ENCODE measurements around the gene TSPAN9.

The TSPAN9 gene

GRCh38 chr12:3257411-3257810, 180.2 kb downstream of the TSPAN9 start:
- DNase-seq, result no peak

DNA sequence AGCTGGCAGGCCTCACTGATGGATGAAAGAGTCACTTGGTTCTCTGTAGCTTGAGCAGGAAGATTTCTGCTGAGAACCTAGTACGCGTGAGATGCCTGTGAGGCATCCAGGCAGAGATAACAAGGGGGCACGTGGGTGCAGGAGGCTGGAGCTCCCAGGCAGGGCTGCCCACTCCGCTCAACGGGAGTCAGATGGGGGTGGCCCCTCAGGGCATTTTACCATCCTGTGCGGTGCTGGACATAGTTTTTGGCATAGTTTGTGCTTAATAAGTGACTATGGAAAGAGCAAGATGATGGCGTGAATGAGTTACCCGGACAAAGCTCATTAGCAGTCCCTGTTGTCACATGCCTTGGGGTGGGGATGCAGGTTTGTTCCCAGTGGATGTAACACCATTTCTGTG, 182.8 kb downstream of the TSPAN9 start:
- DNase-seq, result no peak

DNA sequence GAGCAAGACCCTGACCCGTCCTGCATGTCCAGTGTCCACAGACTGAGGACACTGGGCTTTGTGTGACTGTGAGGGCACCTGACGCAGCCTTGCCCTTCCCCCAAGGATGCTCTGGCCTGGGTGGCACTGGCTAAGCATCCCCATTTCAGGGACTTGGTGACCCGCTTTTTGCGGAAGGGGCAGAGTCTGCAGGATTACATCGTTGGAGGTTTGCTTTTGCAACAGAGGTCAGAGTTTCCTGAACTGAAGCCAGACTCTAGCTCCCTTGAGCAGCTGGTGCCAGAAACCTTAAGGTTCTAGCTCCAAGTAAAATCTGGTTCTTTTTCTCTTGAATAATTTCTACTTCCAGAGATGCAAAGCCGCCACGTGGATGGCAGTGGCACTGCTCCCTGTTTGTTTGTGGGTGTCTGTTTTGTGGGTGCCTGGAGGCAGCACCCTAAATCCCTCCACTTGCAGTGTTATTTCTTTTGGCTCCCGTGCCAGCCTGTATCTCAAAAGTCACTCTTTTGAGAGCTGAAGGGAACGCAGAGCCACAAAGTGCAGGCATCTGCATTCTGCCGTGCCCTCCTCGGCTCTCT, 184.7 kb downstream of the TSPAN9 start:
- no peak for DNase-seq

GRCh38 chr12:3262470-3262869, 185.3 kb downstream of the TSPAN9 start:
- DNase-seq, result no peak

DNA sequence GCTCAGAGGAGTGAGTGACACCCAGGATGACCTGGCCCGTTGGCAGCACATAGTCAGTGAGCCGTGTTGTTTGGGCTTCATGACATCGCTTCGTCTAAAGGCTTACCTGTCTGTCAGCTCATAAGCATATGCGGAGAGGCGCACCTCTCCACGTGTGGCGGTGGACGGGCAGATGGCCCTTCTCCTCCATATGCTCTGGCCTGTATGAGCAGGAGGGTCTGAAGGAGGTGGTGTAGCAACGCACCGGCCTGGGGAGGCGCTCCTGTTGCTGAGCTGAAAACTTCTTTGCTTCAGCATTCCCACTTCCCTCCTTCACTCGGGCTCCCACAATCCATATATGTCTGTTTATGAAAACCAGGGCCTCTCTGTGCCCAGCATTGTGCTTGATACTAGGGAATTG, 186.1 kb downstream of the TSPAN9 start:
- DNase-seq, result no peak

GRCh38 chr12:3263939-3264922, 187.1 kb downstream of the TSPAN9 start:
- no peak for DNase-seq

DNA sequence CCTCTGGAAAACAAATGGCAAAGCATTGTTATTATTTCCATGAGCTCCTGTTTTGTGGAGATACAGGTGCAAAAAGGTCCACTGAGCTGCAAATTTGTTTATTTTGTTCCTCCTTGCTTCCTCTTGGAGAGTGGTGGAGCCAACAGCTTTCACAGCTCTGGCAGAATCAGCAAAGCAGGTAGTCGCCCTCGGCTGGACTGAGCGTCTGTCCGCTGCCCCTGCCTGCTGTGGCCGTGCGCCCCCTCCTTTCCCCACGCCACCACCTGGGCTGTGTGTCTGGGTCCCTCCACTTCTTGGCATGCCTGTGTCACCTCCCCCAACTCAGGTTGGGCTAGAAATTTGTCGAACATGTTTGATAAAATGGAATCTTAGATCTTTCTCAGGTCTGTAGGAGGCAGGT, 188.2 kb downstream of the TSPAN9 start:
- no peak for DNase-seq

GRCh38 chr12:3266638-3267037, 189.5 kb downstream of the TSPAN9 start:
- no peak for DNase-seq

GRCh38 chr12:3267690-3268089, 190.5 kb downstream of the TSPAN9 start:
- DNase-seq, result no peak

GRCh38 chr12:3269594-3269993, 192.4 kb downstream of the TSPAN9 start:
- DNase-seq, result no peak

DNA sequence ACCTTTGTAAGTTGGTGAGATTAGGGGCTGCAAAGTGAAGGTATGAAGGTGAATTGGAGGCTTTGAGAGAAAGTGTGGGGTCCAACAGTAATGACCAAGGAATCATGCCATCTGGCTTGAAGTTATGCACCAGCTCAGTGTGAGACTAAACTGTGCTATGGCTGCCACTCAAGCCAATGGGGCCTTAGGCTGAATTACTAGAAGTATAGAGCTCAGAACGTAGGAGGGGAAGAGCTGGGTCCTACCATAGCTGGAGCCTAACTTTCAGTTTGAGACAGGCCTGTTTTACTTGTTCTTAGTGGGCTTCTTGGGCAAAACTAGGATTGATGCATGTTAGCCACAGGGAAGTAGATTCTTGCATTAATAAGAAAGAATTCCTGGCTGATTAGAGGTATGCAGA, 194.0 kb downstream of the TSPAN9 start:
- DNase-seq, result no peak

GRCh38 chr12:3271639-3272038, 194.5 kb downstream of the TSPAN9 start:
- no peak for DNase-seq

DNA sequence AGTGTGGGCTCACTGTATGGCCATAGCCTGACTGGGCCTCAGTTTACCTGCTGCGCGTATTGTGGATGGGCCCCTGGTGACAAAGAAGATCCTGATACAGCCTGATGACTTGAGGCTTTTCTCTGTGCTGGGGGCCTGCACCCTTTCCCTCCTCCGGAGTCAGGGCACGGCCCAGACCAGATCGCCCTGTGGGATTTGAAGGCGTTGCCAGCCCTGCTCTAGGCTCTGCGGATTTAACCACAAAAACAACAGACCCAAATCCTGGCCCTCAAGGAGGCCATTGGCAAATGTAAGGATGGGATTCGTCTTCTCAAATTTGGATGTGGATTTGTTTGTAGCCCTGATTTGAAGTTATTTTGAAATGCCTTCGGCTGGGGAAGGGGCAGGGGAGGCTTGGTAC, 195.8 kb downstream of the TSPAN9 start:
- no peak for DNase-seq

- DNase-seq, result no peak
These were observed 196.3 kb downstream of the TSPAN9 start for GRCh38 chr12:3273409-3273853.

DNA sequence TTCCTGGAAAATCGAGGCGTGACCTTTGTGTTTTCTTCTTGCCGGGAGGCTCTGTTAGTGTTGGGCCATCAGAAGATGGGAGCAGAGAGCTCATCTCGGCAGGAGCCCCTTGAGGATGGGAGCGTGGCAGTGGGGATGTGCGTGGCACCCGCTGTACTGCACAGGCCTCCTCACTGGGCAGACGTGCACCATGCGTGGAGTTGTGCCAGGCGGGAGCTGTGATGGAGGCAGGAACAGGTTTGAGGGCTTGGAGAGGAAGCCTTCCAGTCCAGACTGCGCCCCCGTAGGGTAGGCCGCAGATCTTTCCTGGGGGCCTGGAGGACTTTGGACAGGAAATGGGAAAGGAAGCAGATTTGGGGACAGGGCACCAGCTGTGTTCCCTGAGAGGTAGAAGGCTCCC, 197.5 kb downstream of the TSPAN9 start:
- no peak for DNase-seq

DNA sequence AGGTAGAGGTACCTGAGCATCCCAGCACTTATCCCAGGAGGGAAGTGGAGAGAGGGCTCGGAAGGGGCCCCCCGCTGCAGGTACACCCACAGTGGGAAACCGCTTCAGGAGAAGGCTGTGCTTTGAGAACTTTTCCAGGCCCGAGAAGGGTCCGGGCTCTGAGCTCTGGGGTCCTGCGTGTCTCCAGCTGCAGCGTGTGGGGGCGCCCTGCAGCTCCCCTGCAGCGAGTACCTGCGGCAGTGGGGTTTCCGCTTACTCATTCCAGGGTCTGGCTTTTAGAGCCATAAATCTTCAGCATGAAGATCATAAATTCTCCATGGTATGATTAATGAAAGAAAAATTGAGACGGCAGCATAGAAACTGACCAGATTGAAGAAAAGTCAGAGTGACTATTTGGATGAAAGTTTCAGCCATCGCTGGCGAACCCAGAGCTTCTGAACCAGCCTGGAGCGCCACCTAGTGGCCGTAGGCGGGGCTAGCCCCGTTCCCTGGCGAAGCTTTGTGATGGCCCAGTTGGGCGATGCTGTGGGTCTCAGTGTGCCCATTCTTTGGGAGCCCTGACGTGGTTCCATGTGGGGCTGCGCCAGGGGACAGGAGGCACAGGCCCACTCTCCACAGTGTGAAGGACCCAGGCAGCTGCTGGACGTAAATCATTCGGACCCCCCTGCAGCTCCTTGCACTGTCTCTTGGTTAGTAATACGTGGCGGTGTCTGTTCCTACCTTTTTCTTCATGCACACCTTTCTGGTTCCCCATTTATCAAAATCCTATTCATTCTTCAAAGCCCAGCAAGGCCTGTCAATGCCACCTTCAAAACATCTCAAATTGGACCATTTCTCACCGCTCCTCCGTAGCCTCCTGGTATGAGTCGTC, 198.2 kb downstream of the TSPAN9 start:
- peak; percentile 40 for DNase-seq

DNA sequence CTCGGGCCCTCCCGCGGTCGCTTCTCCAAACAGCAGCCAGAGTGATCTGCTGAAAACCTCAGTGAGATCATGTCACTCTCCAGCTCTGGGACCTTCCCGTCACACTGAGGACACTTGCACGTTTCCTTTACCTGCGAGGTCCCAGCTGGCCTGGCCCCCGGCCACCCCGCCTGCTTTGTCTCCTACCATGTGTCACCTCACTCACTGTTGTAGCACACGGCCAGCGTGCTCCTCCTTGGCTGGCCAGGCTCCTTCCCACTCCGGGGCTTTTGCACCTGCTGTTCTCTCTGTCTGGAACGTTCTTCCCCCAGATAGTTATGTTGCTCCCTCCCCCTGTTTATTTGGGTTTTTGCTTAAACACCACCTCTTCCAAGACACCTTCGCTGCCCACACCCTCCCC, 199.0 kb downstream of the TSPAN9 start:
- no peak for DNase-seq

DNA sequence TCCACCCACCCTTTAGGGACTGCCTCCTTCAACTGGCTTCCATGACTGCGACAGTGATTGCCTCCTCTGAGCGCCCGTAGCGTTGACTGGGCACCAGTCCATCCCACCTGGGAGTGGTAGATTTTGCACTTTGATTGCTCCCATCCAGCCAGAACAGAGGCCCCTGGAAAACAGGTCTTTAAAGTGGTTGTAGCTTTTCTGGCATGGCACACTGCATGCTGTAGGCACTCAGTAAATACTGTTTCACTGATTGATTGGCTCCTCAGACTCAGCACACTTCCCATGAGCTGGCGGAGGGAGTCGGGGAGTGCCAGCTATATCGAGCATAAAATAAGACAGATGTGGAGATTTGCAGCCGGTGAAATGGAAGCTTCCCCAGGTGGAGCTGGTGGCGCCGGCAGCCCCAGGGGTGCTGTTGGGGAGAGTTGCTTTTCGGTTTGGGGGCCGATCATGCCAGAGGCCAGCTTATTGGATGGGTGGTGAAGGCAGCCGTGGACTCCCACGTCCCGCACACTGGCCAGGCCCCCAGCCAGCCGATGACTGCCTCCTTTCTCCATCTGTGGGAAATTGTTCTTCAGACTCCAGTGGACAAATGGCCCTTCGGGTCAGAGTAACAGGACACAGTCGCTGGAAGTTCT, 200.2 kb downstream of the TSPAN9 start:
- DNase-seq, result no peak

DNA sequence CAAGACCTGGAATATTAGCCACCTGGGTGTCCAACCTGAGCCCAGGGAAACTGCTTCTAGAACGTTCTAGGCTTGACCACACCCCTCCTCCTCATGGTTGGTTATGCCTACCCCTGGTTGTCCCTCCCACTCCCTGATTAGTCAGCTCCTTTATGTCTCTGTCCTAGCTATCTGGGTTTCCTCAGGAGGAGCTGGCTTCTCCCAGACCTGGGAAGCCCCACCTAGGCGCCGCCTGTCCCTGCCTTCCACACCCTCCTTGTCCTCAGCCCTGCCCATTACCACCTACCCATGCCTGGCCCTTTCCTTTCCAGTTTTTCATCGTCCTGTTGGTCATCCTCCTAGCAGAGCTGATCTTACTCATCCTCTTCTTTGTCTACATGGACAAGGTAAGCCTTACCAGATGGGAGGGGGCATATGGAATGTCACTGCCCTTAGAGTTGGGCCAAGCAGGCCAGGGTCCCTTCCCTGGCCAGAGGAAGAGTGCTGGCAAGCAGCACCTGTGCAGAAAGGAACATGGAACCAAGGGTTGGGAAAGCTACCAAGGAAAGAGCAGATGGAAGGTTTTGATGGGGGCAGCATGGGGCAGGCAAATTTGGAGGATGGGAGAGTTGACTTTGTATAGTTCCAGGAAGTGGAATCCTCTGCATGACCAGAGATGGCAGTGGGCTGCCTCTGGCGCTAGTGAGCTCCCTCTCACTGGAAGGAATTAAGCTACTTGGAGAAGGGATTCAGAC, 201.7 kb downstream of the TSPAN9 start:
- DNase-seq, result no peak

- no peak for DNase-seq
These were observed 202.2 kb downstream of the TSPAN9 start for GRCh38 chr12:3279415-3279780.

DNA sequence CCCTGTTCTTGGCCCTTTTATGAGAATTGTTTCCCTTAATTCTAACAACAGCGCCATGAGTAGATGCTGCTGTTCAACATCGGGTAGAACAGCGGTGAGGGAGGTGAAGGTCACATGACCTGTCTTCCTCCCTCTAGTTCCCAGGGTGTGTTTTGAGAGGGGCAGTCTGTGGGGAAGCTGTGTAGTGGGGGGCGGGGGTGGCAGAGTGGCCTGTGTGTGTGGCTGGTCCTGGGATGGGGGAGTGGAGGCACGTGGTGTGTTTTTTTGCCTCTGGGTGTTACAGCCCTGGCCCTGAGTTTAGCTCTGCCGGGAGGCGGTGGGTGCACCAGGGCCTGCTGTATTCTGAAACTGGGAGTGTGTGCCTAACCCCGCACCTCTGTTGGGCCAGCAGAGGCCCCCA, 202.7 kb downstream of the TSPAN9 start:
- no peak for DNase-seq

GRCh38 chr12:3280967-3281366, 203.8 kb downstream of the TSPAN9 start:
- DNase-seq, result no peak

Measured in amniotic stem cell (primary cell).